Measurements from ENCODE around the gene CKLF.
A peak's percentile ranks its signal among the peaks of the same experiment; 100 is the strongest.
"Not testable (repeated sequence)": the region's sequence is repeated elsewhere in the genome, so short reads cannot be mapped to it uniquely, and the experiment has no call there.

The CKLF gene

GRCh38 chr16:66601471-66601870 is 49.1 kb downstream of the CKLF start:
- DNase-seq: no peak

- DNase-seq: no peak
Observed at GRCh38 chr16:66603537-66604375, 51.4 kb downstream of the CKLF start.

GRCh38 chr16:66604376-66605176 is 52.2 kb downstream of the CKLF start, which contains the start of gene CMTM3:
Gene CMTM3, plus strand, starts transcription at chr16:66604704. Its CDS starts 102 bp downstream, at chr16:66604806.
- no peak for DNase-seq

- DNase-seq: no peak
Observed at GRCh38 chr16:66605177-66605978, 53.0 kb downstream of the CKLF start.

GRCh38 chr16:66605979-66606751 is 53.8 kb downstream of the CKLF start:
- no peak for DNase-seq

GRCh38 chr16:66608241-66609138 is 56.1 kb downstream of the CKLF start:
- peak; percentile 5 for DNase-seq

GRCh38 chr16:66609139-66609510 is 56.7 kb downstream of the CKLF start:
- DNase-seq: no peak

GRCh38 chr16:66610111-66610820 is 57.9 kb downstream of the CKLF start:
- no peak for DNase-seq

- DNase-seq: not testable (repeated sequence)
Observed at GRCh38 chr16:66611911-66612310, 59.5 kb downstream of the CKLF start.

- DNase-seq: no peak
Observed at GRCh38 chr16:66612422-66612821, 60.0 kb downstream of the CKLF start.

GRCh38 chr16:66614161-66614802 is 61.9 kb downstream of the CKLF start:
- DNase-seq: no peak
